GM13977 (cell line): ENCODE measurements around the gene INO80B.

Source experiments
- DNase-seq: peaks from one replicate; pipeline ENCODE4 v3.0.0; 2012; ENCODE audit warnings: low spot score
- CTCF ChIP-seq: IDR thresholded peaks from 2 replicates; pipeline ENCODE4 v1.5.1; 2012; ENCODE audit warnings: mild to moderate bottlenecking, control low read depth; ENCODE audit not compliant: insufficient read depth; ENCODE audit errors: extremely low read depth, missing control alignments
- in situ Hi-C: fragments of 300-500 bp; cut with MboI; formaldehyde crosslinking; loops from one replicate; pipeline ENCODE4 v1.12.0; 2022; ENCODE audit warnings: low sequenced_read_pairs, low pct_unique_long_range_greater_than_20kb, mixed read lengths, inconsistent platforms; ENCODE audit not compliant: unreplicated experiment

INO80B gene

GRCh38 chr2:74503506-74504475 is 48.9 kb downstream of the INO80B start:
- DNase-seq: no peak
- in situ Hi-C loops: no loop called here
- no peak for TF ChIP-seq CTCF

- in situ Hi-C loops: no loop called here
- no peak for TF ChIP-seq CTCF
- no peak for DNase-seq
These were observed 49.7 kb downstream of the INO80B start for GRCh38 chr2:74504591-74504990.

- in situ Hi-C loops: no loop called here
- DNase-seq: no peak
- TF ChIP-seq CTCF: no peak
These were observed 50.8 kb downstream of the INO80B start for GRCh38 chr2:74505448-74506246.

GRCh38 chr2:74507145-74507925 is 52.4 kb downstream of the INO80B start, which contains the start of gene PCGF1:
Gene PCGF1 (minus strand): TSS chr2:74507695. CDS start chr2:74507668, 27 bp downstream.
- in situ Hi-C loops: no loop called here
- peak; percentile 97 for DNase-seq
- peak; percentile 68 for TF ChIP-seq CTCF
